ENCODE data around the gene LRP2BP. TPM values are rescaled to one million over a fixed set of nuclear protein-coding genes. Genes with fewer than 3 reads are reported as not detected.

The LRP2BP gene
- 0.37 and 0.44 TPM in 2 replicates for total RNA-seq

DNA sequence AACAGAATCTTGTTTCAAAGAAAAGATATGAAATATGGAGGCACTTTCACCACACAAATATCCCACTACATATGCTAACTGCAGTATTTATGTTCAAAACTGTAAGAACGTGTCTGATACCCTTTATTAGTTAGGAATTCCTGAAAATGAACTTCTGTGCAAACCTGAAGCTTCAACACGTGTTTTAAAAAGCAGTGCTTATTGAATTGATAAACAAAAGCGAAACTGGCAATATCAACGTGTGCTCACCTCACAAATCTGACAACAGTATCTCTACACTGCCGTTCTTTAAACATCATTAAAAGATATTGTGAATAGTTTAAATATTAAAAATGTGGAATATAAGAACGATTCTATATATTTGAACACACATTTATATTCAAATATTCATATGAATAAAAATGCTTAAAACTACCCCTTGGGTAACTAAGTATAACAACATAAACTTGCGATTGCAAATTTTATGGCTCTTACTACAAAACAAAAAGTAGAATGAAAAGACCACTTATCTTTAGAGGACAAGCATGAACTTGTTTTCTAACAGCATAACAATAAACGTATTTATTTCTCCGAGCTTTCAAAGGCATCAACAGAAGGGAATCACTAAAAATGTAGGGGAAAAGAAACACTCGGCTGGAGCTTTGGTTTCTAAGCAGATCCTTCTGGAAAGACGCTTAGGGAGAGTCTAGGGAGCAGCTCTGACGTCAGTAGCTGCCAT lies at the start of gene LRP2BP:
Gene LRP2BP (minus strand): TSS at position 687 of the 718 bp plus-strand sequence. CDS start 17,738 bp downstream, outside the sequence.

DNA sequence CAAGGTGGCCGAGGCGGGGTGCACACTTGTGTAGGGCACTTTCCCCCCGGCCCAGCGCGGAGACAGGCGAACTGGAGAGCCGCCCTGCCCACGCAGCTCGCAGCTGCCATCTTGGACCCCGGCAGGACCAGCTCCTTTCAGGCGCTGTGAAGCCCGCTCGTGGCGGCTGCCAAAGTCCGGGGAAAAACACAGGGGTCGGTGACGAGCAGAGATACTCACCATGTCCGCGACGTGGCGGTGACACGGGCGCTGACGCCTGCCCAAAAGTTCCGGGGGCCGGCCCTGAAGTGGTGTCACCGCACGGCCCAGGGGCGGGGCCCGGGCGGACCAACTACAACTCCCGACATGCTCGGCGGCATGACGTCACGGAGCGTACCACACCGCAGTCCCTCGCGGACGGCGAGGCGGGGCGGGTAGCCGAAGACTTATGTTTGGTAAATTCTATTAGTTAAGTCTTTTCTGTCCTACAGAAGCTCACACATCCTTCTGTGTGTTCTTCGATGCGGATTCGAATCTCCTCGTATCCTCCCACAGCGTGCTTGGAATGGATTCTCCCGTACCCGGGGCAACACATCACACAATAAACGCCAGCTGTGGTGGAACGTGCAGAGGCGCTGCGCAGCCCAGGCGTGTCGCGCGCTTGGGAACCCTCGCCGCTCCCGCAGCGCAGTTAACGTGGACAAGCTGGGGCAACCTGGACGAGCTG lies 30.1 kb upstream of the LRP2BP start, which contains the start of gene UFSP2:
Gene UFSP2 (minus strand): TSS at position 318 of the 706 bp plus-strand sequence. CDS start 96 bp downstream, at position 222.

GRCh38 chr4:185396724-185397385 lies 1.1 kb upstream of the LRP2BP start, which contains the start of gene ANKRD37:
Gene ANKRD37, plus strand, starts transcription at chr4:185396841. Its CDS starts 83 bp downstream, at chr4:185396924.

Other genes starting within 250 kb of the LRP2BP start
- 44.3 and 49.7 TPM in 2 replicates for gene CFAP97, start 191.9 kb downstream of the LRP2BP start, total RNA-seq
- gene SNX25, start 186.3 kb downstream of the LRP2BP start, total RNA-seq: 42.1 and 66.7 TPM in 2 replicates
- 4.6 and 7.0 TPM in 2 replicates for gene ANKRD37, start 917 bp upstream of the LRP2BP start, total RNA-seq
- 44.1 and 47.6 TPM in 2 replicates for gene UFSP2, start 30.0 kb upstream of the LRP2BP start, total RNA-seq
- gene CCDC110, start 75.8 kb upstream of the LRP2BP start, total RNA-seq: 1.3 and 2.0 TPM in 2 replicates
- 5.2 and 9.3 TPM in 2 replicates for gene PDLIM3, start 139.6 kb upstream of the LRP2BP start, total RNA-seq